HepG2 (cell line): ENCODE data around the gene ERMP1. TPM values are rescaled to one million over a fixed set of nuclear protein-coding genes. Genes with fewer than 3 reads are reported as not detected.

ENCODE experiments used
- CEBPB ChIP-seq: IDR thresholded peaks from 2 replicates; pipeline ENCODE4 v1.6.1; 2011; ENCODE audit warnings: low read depth, low read length, improper control_type of control experiment, borderline replicate concordance
- CEBPG ChIP-seq: IDR thresholded peaks from 2 replicates; pipeline ENCODE4 v1.6.1; 2016
- ELF4 ChIP-seq: sonication (generic); formaldehyde crosslinking; IDR thresholded peaks from 2 replicates; pipeline ENCODE4 v1.5.0; 2020; ENCODE audit warnings: missing genetic modification reagents, mild to moderate bottlenecking, moderate library complexity, borderline replicate concordance
- GATAD1 ChIP-seq: IDR thresholded peaks from 2 replicates; pipeline ENCODE4 v1.6.1; 2016; ENCODE audit warnings: missing genetic modification reagents, missing compliant biosample characterization
- HMG20A ChIP-seq: IDR thresholded peaks from 2 replicates; pipeline ENCODE4 v1.6.1; 2016; ENCODE audit warnings: borderline replicate concordance
- HOXA5 ChIP-seq: sonication (generic); formaldehyde crosslinking; IDR thresholded peaks from 2 replicates; pipeline ENCODE4 v1.4.0; 2020; ENCODE audit warnings: missing genetic modification reagents
- JUND ChIP-seq: sonication (generic); formaldehyde crosslinking; IDR thresholded peaks from 2 replicates; pipeline ENCODE4 v1.8.0; 2022; ENCODE audit warnings: mild to moderate bottlenecking, missing genetic modification reagents
- KLF9 ChIP-seq: IDR thresholded peaks from 2 replicates; pipeline ENCODE4 v1.6.1; 2016; ENCODE audit warnings: low read depth
- KMT2A ChIP-seq: sonication (generic); formaldehyde crosslinking; IDR thresholded peaks from 2 replicates; pipeline ENCODE4 v1.4.0; 2020; ENCODE audit warnings: missing genetic modification reagents
- MAF1 ChIP-seq: sonication (generic); formaldehyde crosslinking; IDR thresholded peaks from 2 replicates; pipeline ENCODE4 v1.5.0; 2020; ENCODE audit warnings: missing genetic modification reagents, borderline replicate concordance
- MIER3 ChIP-seq: IDR thresholded peaks from 2 replicates; pipeline ENCODE4 v1.6.1; 2016; ENCODE audit warnings: missing compliant biosample characterization, borderline replicate concordance
- MTF1 ChIP-seq: sonication (generic); formaldehyde crosslinking; IDR thresholded peaks from 2 replicates; pipeline ENCODE4 v1.5.0; 2020; ENCODE audit warnings: missing genetic modification reagents
- NFYC ChIP-seq: IDR thresholded peaks from 2 replicates; pipeline ENCODE4 v1.6.1; 2016; ENCODE audit warnings: missing genetic modification reagents, missing compliant biosample characterization
- NPAS2 ChIP-seq: sonication (generic); formaldehyde crosslinking; IDR thresholded peaks from 2 replicates; pipeline ENCODE4 v1.8.0; 2022; ENCODE audit warnings: mild to moderate bottlenecking, missing genetic modification reagents, borderline replicate concordance
- NR3C1 ChIP-seq: sonication (generic); formaldehyde crosslinking; IDR thresholded peaks from 2 replicates; pipeline ENCODE4 v1.4.0; 2020; ENCODE audit warnings: missing genetic modification reagents
- RXRB ChIP-seq: IDR thresholded peaks from 2 replicates; pipeline ENCODE4 v1.6.1; 2016; ENCODE audit warnings: borderline replicate concordance, missing genetic modification reagents, missing compliant biosample characterization
- TBX2 ChIP-seq: sonication (generic); formaldehyde crosslinking; IDR thresholded peaks from 2 replicates; pipeline ENCODE4 v1.5.0; 2020; ENCODE audit warnings: missing genetic modification reagents, mild to moderate bottlenecking, borderline replicate concordance
- TGIF2 ChIP-seq: IDR thresholded peaks from 2 replicates; pipeline ENCODE4 v1.6.1; 2016; ENCODE audit warnings: control low read depth, missing compliant biosample characterization
- ZFP90 ChIP-seq: sonication (generic); formaldehyde crosslinking; IDR thresholded peaks from 2 replicates; pipeline ENCODE4 v1.8.0; 2022; ENCODE audit warnings: missing genetic modification reagents, mild to moderate bottlenecking, inconsistent platforms, borderline replicate concordance
- ZNF136 ChIP-seq: sonication (generic); formaldehyde crosslinking; IDR thresholded peaks from 2 replicates; pipeline ENCODE4 v1.8.1; 2022; ENCODE audit warnings: low read depth, mild to moderate bottlenecking, moderate library complexity, missing genetic modification reagents
- ZNF225 ChIP-seq: sonication (generic); formaldehyde crosslinking; IDR thresholded peaks from 2 replicates; pipeline ENCODE4 v1.4.0; 2020; ENCODE audit warnings: mild to moderate bottlenecking, missing genetic modification reagents
- ZNF556 ChIP-seq: sonication (generic); formaldehyde crosslinking; IDR thresholded peaks from 2 replicates; pipeline ENCODE4 v1.4.0; 2020; ENCODE audit warnings: mild to moderate bottlenecking, missing genetic modification reagents, borderline replicate concordance
- ZNF572 ChIP-seq: sonication (generic); formaldehyde crosslinking; IDR thresholded peaks from 2 replicates; pipeline ENCODE4 v1.5.1; 2020; ENCODE audit warnings: mild to moderate bottlenecking, missing genetic modification reagents
- ZNF660 ChIP-seq: sonication (generic); formaldehyde crosslinking; IDR thresholded peaks from 2 replicates; pipeline ENCODE4 v1.5.1; 2020; ENCODE audit warnings: mild to moderate bottlenecking, low read depth, missing genetic modification reagents, borderline replicate concordance
- ZNF777 ChIP-seq: sonication (generic); formaldehyde crosslinking; IDR thresholded peaks from 2 replicates; pipeline ENCODE4 v1.4.0; 2020; ENCODE audit warnings: missing genetic modification reagents
- polyA plus RNA-seq, 8 experiments: library from polyadenylated mRNA; depleted of rRNA in 3 of 8; stranded (reverse) in 7 of 8; unstranded in 1 of 8; fragments of >200 nt; fragmentation: Illumina TruSeq in 4 of 8; extraction: Trizol in 4 of 8; gene quantifications; 2 replicates each; pipeline versions ENCODE4 v1.2.1 to v1.2.3, GENCODE V29; 2011 to 2016; ENCODE audit warnings: low read depth in 4 of 8, missing spikeins in 1 of 8, mixed read lengths in 1 of 8; ENCODE audit not compliant: insufficient read depth in 1 of 8
- total RNA-seq, 5 experiments: library from RNA; depleted of rRNA; stranded (reverse); fragments of >200 nt; fragmentation: Illumina TruSeq; extraction: Trizol; gene quantifications; 2 replicates each; pipeline ENCODE4 v1.2.3, GENCODE V29; 2016; ENCODE audit warnings: low read depth in 1 of 5
- TF ChIP-seq, protein P1 (sequence below): sonication (generic); formaldehyde crosslinking; IDR thresholded peaks from 2 replicates; pipeline ENCODE4 v1.4.0; 2020; ENCODE audit warnings: missing genetic modification reagents
- TF ChIP-seq, protein P2 (sequence below): sonication (generic); formaldehyde crosslinking; IDR thresholded peaks from 2 replicates; pipeline ENCODE4 v1.8.1; 2023; ENCODE audit warnings: mild to moderate bottlenecking, missing genetic modification reagents, borderline replicate concordance
- TF ChIP-seq, protein P3 (sequence below): sonication (generic); formaldehyde crosslinking; conservative IDR thresholded peaks from 2 replicates; pipeline ENCODE4 v1.4.0; 2020; ENCODE audit warnings: missing genetic modification reagents

ERMP1 gene
- total and polyA plus RNA-seq, 2 of the 13 experiments (the other 11 are each of a cell fraction or from before 2014, with no cell fraction given) = 40.9 to 65.4 TPM

DNA sequence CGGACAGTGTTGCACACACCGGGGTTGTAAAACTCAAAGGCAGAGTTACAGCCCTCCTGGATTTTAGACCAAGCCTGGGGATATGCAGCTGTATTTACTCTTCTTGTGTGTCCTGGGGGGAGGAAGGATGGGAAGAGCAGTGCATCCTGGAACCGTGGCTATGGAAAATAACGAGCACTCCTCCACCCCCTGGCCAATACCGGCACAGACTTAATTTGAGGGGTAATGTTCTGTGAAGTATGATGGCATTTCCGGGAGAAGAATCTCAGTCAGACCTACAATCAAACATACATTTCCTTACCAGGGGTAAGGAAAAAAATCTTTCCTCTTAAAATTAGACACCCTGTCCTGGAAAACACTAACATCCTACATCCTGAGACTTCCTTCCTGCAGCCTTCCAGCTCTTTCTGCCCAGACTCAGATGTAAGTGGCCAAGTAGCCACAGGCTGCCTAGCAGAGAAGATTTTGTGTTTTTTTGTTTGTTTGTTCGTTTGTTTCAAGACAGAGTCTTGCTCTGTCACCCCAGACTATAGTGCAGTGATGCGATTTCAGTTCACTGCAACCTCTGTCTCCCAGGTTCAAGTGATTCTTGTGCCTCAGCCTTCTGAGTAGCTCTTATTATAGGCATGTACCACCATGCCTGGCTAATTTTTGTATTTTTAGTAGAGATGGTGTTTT lies 11.0 kb upstream of the ERMP1 start (continued):
- TF ChIP-seq, protein P1, sequence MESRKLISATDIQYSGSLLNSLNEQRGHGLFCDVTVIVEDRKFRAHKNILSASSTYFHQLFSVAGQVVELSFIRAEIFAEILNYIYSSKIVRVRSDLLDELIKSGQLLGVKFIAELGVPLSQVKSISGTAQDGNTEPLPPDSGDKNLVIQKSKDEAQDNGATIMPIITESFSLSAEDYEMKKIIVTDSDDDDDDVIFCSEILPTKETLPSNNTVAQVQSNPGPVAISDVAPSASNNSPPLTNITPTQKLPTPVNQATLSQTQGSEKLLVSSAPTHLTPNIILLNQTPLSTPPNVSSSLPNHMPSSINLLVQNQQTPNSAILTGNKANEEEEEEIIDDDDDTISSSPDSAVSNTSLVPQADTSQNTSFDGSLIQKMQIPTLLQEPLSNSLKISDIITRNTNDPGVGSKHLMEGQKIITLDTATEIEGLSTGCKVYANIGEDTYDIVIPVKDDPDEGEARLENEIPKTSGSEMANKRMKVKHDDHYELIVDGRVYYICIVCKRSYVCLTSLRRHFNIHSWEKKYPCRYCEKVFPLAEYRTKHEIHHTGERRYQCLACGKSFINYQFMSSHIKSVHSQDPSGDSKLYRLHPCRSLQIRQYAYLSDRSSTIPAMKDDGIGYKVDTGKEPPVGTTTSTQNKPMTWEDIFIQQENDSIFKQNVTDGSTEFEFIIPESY (CRISPR knock-in tag) = 0 out of 2 replicates have a peak, but pooled peaks have one; percentile 8
- TF ChIP-seq NPAS2 (CRISPR knock-in tag) (no peak), GATAD1 (CRISPR knock-in tag) (peak; percentile 61; the same call in 1 of the 2 replicates), MTF1 (CRISPR knock-in tag) (no peak), CEBPG (CRISPR knock-in tag) (peak; percentile 26; the same call in 1 of the 2 replicates), TGIF2 (CRISPR knock-in tag) (peak; percentile 41; the same call in 1 of the 2 replicates), HMG20A (CRISPR knock-in tag) (peak; percentile 49; the same call in 1 of the 2 replicates), ZNF777 (no peak), MAF1 (CRISPR knock-in tag) (no peak), ZFP90 (no peak), ZNF136 (no peak), ZNF556 (CRISPR knock-in tag) (no peak), HOXA5 (no peak), JUND (CRISPR knock-in tag) (no peak), ZNF572 (CRISPR knock-in tag) (no peak), RXRB (CRISPR knock-in tag) (peak; percentile 57; the same call in 1 of the 2 replicates), KLF9 (CRISPR knock-in tag) (no peak), ZNF660 (CRISPR knock-in tag) (no peak), MIER3 (CRISPR knock-in tag) (no peak), NR3C1 (no peak), TBX2 (CRISPR knock-in tag) (no peak), CEBPB (no peak), NFYC (CRISPR knock-in tag) (no peak), ZNF225 (no peak), ELF4 (CRISPR knock-in tag) (no peak), KMT2A (0 out of 2 replicates have a peak, but pooled peaks have one; percentile 49)
- TF ChIP-seq, protein P2, sequence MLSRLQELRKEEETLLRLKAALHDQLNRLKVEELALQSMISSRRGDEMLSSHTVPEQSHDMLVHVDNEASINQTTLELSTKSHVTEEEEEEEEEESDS (CRISPR knock-in tag) = peak; percentile 81; the same call in 1 of the 2 replicates
- TF ChIP-seq, protein P3, sequence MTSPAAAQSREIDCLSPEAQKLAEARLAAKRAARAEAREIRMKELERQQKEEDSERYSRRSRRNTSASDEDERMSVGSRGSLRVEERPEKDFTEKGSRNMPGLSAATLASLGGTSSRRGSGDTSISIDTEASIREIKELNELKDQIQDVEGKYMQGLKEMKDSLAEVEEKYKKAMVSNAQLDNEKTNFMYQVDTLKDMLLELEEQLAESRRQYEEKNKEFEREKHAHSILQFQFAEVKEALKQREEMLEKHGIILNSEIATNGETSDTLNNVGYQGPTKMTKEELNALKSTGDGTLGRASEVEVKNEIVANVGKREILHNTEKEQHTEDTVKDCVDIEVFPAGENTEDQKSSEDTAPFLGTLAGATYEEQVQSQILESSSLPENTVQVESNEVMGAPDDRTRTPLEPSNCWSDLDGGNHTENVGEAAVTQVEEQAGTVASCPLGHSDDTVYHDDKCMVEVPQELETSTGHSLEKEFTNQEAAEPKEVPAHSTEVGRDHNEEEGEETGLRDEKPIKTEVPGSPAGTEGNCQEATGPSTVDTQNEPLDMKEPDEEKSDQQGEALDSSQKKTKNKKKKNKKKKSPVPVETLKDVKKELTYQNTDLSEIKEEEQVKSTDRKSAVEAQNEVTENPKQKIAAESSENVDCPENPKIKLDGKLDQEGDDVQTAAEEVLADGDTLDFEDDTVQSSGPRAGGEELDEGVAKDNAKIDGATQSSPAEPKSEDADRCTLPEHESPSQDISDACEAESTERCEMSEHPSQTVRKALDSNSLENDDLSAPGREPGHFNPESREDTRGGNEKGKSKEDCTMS (CRISPR knock-in tag) = no peak
